ENCODE data around the gene AGR2. TPM values are rescaled to one million over a fixed set of nuclear protein-coding genes. Genes with fewer than 3 reads are reported as not detected.

AGR2 gene
- total RNA-seq, 2 donors from 2014 or later, result 1,572 to 2,751 TPM

- DNase-seq, result no peak
- TF ChIP-seq CTCF (IDR thresholded peaks at IDR 0.05), result no peak
- Histone ChIP-seq H3K36me3 (no peaks in the 10 kb centered on the region), H3K9me3 (no peaks in the 10 kb centered on the region), H3K4me3 (no peak overlapping the region), H3K27ac (no peak overlapping the region), H3K9ac (ENCODE audit: low read depth in 2 of 2, low read length in 2 of 2) (no peak overlapping the region), H3K4me1 (no peaks in the 10 kb centered on the region), H3K27me3 (no peaks in the 10 kb centered on the region)
- intact Hi-C loops (cut with DNase I), result no loop called here
These were observed 34.8 kb upstream of the AGR2 start for GRCh38 chr7:16839646-16840045.

GRCh38 chr7:16838891-16839290, 34.1 kb upstream of the AGR2 start:
- intact Hi-C loops (cut with DNase I), result no loop called here
- H3K27ac ChIP-seq, result no peak overlapping the region
- no peak for TF ChIP-seq CTCF (IDR thresholded peaks at IDR 0.05)
- no peak for DNase-seq
- H3K9me3 ChIP-seq, result no peaks in the 10 kb centered on the region
- H3K27me3 ChIP-seq, result no peaks in the 10 kb centered on the region
- H3K9ac ChIP-seq (ENCODE audit: low read depth in 2 of 2, low read length in 2 of 2), result no peak overlapping the region
- H3K4me3 ChIP-seq, result no peak overlapping the region
- no peaks in the 10 kb centered on the region for H3K36me3 ChIP-seq
- no peaks in the 10 kb centered on the region for H3K4me1 ChIP-seq

GRCh38 chr7:16838386-16838785, 33.6 kb upstream of the AGR2 start:
- DNase-seq, result no peak
- TF ChIP-seq CTCF (IDR thresholded peaks at IDR 0.05), result no peak
- Histone ChIP-seq H3K4me3 (no peak overlapping the region), H3K27me3 (no peaks in the 10 kb centered on the region), H3K9me3 (no peaks in the 10 kb centered on the region), H3K36me3 (no peaks in the 10 kb centered on the region), H3K9ac (ENCODE audit: low read depth in 2 of 2, low read length in 2 of 2) (no peak overlapping the region), H3K27ac (no peak overlapping the region), H3K4me1 (no peaks in the 10 kb centered on the region)
- intact Hi-C loops (cut with DNase I), result no loop called here

GRCh38 chr7:16836481-16836880, 31.7 kb upstream of the AGR2 start:
- H3K9ac ChIP-seq (ENCODE audit: low read depth in 2 of 2, low read length in 2 of 2), result no peak overlapping the region
- no peaks in the 10 kb centered on the region for H3K36me3 ChIP-seq
- no peaks in the 10 kb centered on the region for H3K27me3 ChIP-seq
- H3K4me1 ChIP-seq, result no peaks in the 10 kb centered on the region
- no peaks in the 10 kb centered on the region for H3K9me3 ChIP-seq
- no peak for DNase-seq
- intact Hi-C loops (cut with DNase I), result no loop called here
- no peak overlapping the region for H3K4me3 ChIP-seq
- no peak for TF ChIP-seq CTCF (IDR thresholded peaks at IDR 0.05)
- H3K27ac ChIP-seq, result no peak overlapping the region

- no peak overlapping the region for H3K4me3 ChIP-seq
- H3K9me3 ChIP-seq, result no peaks in the 10 kb centered on the region
- intact Hi-C loops (cut with DNase I), result no loop called here
- no peak for DNase-seq
- H3K4me1 ChIP-seq, result no peaks in the 10 kb centered on the region
- H3K27ac ChIP-seq, result no peak overlapping the region
- TF ChIP-seq CTCF (IDR thresholded peaks at IDR 0.05), result no peak
- no peaks in the 10 kb centered on the region for H3K36me3 ChIP-seq
- H3K9ac ChIP-seq (ENCODE audit: low read depth in 2 of 2, low read length in 2 of 2), result no peak overlapping the region
- H3K27me3 ChIP-seq, result no peaks in the 10 kb centered on the region
These were observed 28.6 kb upstream of the AGR2 start for GRCh38 chr7:16833373-16833772.

GRCh38 chr7:16826060-16826459, 21.3 kb upstream of the AGR2 start:
- Histone ChIP-seq H3K4me1 (peaks cover 6% of the 10 kb centered on the region), H3K4me3 (no peak overlapping the region), H3K27ac (no peak overlapping the region), H3K36me3 (no peaks in the 10 kb centered on the region), H3K27me3 (no peaks in the 10 kb centered on the region), H3K9me3 (no peaks in the 10 kb centered on the region), H3K9ac (ENCODE audit: low read depth in 2 of 2, low read length in 2 of 2) (no peak overlapping the region)
- TF ChIP-seq CTCF (IDR thresholded peaks at IDR 0.05), result no peak
- intact Hi-C loops (cut with DNase I), result no loop called here
- DNase-seq, result no peak
